ENCODE data around the gene CACNB3. TPM values are rescaled to one million over a fixed set of nuclear protein-coding genes. Genes with fewer than 3 reads are reported as not detected.

Gene CACNB3
- total and polyA plus RNA-seq, 2 of the 13 experiments (the other 11 are each of a cell fraction or from before 2014, with no cell fraction given) = 0.29 to 0.54 TPM

GRCh38 chr12:48814262-48815125 is 3.8 kb upstream of the CACNB3 start:
- H3K9ac ChIP-seq (ENCODE audit: insufficient read depth, low read depth, low read length) = peak overlapping the region; percentile 34
- FAIRE-seq (no peak), DNase-seq (ENCODE audit: low spot score) (peak; percentile 42), ATAC-seq (peak; percentile 84)
- peaks cover 57% of the 10 kb centered on the region for H3K4me1 ChIP-seq (ENCODE audit: insufficient read depth, low read length)
- no peaks in the 10 kb centered on the region for H3K9me3 ChIP-seq (ENCODE audit: low read length)
- no TSS peak for BruUV-seq (replicated peaks)
- H3K36me3 ChIP-seq (replicated peaks in 1 of 2; ENCODE audit: control insufficient read depth in 1 of 2, insufficient read depth in 2 of 2, low read length in 2 of 2) = no peaks in the 10 kb centered on the region
- H2AFZ ChIP-seq (ENCODE audit: low read length) = no peak overlapping the region
- H3K4me3 ChIP-seq (replicated peaks in 1 of 3; ENCODE audit: insufficient read depth in 1 of 3, low read depth in 2 of 3, low read length in 3 of 3) = peak overlapping the region; percentile 60 to 76 (median 72)
- 10% methylated on average over 15 of the region's 70 CpGs for WGBS (ENCODE audit: low lambda C conversion rate)
- peaks cover 8 to 56% of the 10 kb centered on the region in 2 experiments for H3K27me3 ChIP-seq (ENCODE audit: control insufficient read depth in 1 of 2, insufficient read depth in 2 of 2, low read length in 2 of 2)
- in situ Hi-C loops (cut with HindIII; ENCODE audit: extremely low pct_ligation_motif_present, low pct_unique_long_range_greater_than_20kb) = no loop called here
- intact Hi-C loops (cut with micrococcal nuclease; ENCODE audit: unreplicated experiment) = no loop called here
- H3K27ac ChIP-seq (ENCODE audit: extremely low read length, insufficient read depth, low read length) = no peak overlapping the region
- 0 out of 2 replicates have a peak, but pooled peaks cover 3% of the 10 kb centered on the region for H4K20me1 ChIP-seq (ENCODE audit: insufficient read depth, low read length)
- peak overlapping the region; percentile 94 for H3K4me2 ChIP-seq (ENCODE audit: low read depth, low read length)
- POLR2A ChIA-PET = interaction anchor here (0.7 to 1.8 kb wide), 6 partner anchors 12 to 53 kb away, joined by 4 to 7 read pairs (median 5); partner anchors contain the start of genes ADCY6 and DDX23
- H3K79me2 ChIP-seq (ENCODE audit: insufficient read depth, low read length) = no peaks in the 10 kb centered on the region
- CTCF ChIA-PET (ENCODE audit: low intra/inter-chr PET ratio, low total read pairs) = interaction anchor here (1.4 to 2.5 kb wide), 2 partner anchors 18 to 61 kb away, joined by 7 to 9 read pairs; no protein-coding TSS in a partner anchor
- TF ChIP-seq EEA1 (CRISPR knock-in tag; IDR thresholded peaks at IDR 0.05; ENCODE audit: borderline replicate concordance) = peak; percentile 72; the same call in 1 of the 2 replicates
- no peak for TF ChIP-seq TEAD2 (CRISPR knock-in tag; IDR thresholded peaks at IDR 0.05)
- TF ChIP-seq, protein P1, sequence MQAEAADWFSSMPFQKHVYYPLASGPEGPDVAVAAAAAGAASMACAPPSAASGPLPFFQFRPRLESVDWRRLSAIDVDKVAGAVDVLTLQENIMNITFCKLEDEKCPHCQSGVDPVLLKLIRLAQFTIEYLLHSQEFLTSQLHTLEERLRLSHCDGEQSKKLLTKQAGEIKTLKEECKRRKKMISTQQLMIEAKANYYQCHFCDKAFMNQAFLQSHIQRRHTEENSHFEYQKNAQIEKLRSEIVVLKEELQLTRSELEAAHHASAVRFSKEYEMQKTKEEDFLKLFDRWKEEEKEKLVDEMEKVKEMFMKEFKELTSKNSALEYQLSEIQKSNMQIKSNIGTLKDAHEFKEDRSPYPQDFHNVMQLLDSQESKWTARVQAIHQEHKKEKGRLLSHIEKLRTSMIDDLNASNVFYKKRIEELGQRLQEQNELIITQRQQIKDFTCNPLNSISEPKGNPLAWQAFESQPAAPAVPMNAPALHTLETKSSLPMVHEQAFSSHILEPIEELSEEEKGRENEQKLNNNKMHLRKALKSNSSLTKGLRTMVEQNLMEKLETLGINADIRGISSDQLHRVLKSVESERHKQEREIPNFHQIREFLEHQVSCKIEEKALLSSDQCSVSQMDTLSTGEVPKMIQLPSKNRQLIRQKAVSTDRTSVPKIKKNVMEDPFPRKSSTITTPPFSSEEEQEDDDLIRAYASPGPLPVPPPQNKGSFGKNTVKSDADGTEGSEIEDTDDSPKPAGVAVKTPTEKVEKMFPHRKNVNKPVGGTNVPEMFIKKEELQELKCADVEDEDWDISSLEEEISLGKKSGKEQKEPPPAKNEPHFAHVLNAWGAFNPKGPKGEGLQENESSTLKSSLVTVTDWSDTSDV (CRISPR knock-in tag; IDR thresholded peaks at IDR 0.05) = 0 out of 2 replicates have a peak, but pooled peaks have one; percentile 75
- no peak for TF ChIP-seq XBP1 (CRISPR knock-in tag; IDR thresholded peaks at IDR 0.05)
- TF ChIP-seq CBX5 (CRISPR knock-in tag; IDR thresholded peaks at IDR 0.05; ENCODE audit: borderline replicate concordance) = no peak
- TF ChIP-seq PLRG1 (conservative IDR thresholded peaks at IDR 0.05) = no peak
- TF ChIP-seq, protein P2, sequence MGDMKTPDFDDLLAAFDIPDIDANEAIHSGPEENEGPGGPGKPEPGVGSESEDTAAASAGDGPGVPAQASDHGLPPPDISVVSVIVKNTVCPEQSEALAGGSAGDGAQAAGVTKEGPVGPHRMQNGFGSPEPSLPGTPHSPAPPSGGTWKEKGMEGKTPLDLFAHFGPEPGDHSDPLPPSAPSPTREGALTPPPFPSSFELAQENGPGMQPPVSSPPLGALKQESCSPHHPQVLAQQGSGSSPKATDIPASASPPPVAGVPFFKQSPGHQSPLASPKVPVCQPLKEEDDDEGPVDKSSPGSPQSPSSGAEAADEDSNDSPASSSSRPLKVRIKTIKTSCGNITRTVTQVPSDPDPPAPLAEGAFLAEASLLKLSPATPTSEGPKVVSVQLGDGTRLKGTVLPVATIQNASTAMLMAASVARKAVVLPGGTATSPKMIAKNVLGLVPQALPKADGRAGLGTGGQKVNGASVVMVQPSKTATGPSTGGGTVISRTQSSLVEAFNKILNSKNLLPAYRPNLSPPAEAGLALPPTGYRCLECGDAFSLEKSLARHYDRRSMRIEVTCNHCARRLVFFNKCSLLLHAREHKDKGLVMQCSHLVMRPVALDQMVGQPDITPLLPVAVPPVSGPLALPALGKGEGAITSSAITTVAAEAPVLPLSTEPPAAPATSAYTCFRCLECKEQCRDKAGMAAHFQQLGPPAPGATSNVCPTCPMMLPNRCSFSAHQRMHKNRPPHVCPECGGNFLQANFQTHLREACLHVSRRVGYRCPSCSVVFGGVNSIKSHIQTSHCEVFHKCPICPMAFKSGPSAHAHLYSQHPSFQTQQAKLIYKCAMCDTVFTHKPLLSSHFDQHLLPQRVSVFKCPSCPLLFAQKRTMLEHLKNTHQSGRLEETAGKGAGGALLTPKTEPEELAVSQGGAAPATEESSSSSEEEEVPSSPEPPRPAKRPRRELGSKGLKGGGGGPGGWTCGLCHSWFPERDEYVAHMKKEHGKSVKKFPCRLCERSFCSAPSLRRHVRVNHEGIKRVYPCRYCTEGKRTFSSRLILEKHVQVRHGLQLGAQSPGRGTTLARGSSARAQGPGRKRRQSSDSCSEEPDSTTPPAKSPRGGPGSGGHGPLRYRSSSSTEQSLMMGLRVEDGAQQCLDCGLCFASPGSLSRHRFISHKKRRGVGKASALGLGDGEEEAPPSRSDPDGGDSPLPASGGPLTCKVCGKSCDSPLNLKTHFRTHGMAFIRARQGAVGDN (CRISPR knock-in tag; IDR thresholded peaks at IDR 0.05) = peak; percentile 84
- TF ChIP-seq ZKSCAN5 (CRISPR knock-in tag; IDR thresholded peaks at IDR 0.05) = no peak
- TF ChIP-seq PAX8 (CRISPR knock-in tag; IDR thresholded peaks at IDR 0.05; ENCODE audit: borderline replicate concordance) = no peak
- peak; percentile 21; the same call in 1 of the 2 replicates for TF ChIP-seq ZNF143 (CRISPR knock-in tag; IDR thresholded peaks at IDR 0.05)
- 0 out of 2 replicates have a peak, but pooled peaks have one; percentile 44 for TF ChIP-seq SP140L (CRISPR knock-in tag; IDR thresholded peaks at IDR 0.05; ENCODE audit: borderline replicate concordance)
- TF ChIP-seq FOXJ3 (CRISPR knock-in tag; IDR thresholded peaks at IDR 0.05; ENCODE audit: borderline replicate concordance) = no peak
- TF ChIP-seq RARG (CRISPR knock-in tag; IDR thresholded peaks at IDR 0.05; ENCODE audit: low read depth) = no peak
- peak; percentile 53; the same call in 1 of the 2 replicates for TF ChIP-seq NFE2L1 (CRISPR knock-in tag; IDR thresholded peaks at IDR 0.05; ENCODE audit: borderline replicate concordance)
- TF ChIP-seq ZEB1 (IDR thresholded peaks at IDR 0.05; ENCODE audit: insufficient replicate concordance, low read depth) = no peak
- TF ChIP-seq ZNF256 (CRISPR knock-in tag; conservative IDR thresholded peaks at IDR 0.05) = no peak
